Mucosa of descending colon (tissue), 3 donors: ENCODE measurements around the gene SEPTIN10. TPM values are rescaled to one million over a fixed set of nuclear protein-coding genes. Genes with fewer than 3 reads are reported as not detected.

ENCODE experiments used
- ATAC-seq: fragments of 200-7000 bp; cut with Tn5 transposase; one replicate; pipeline ENCODE4 v1.9.1; 2020; ENCODE audit warnings: mild to moderate bottlenecking, moderate library complexity
- DNase-seq, 3 donors: peaks; one replicate each; pipeline ENCODE4 v3.0.0-alpha.2; 2020
- H3K36me3 ChIP-seq: fragments of 200-600 bp; one replicate; pipeline ENCODE4 v1.8.0; 2021; ENCODE audit warnings: low read depth, mild to moderate bottlenecking
- H3K4me1 ChIP-seq: fragments of 200-600 bp; one replicate; pipeline ENCODE4 v1.8.0; 2021; ENCODE audit warnings: low read depth, mild to moderate bottlenecking
- H3K4me3 ChIP-seq: fragments of 200-600 bp; one replicate; pipeline ENCODE4 v1.8.0; 2021; ENCODE audit warnings: mild to moderate bottlenecking
- H3K9me3 ChIP-seq: fragments of 200-600 bp; one replicate; pipeline ENCODE4 v1.8.0; 2021; ENCODE audit warnings: mild to moderate bottlenecking
- CTCF ChIP-seq: fragments of 200-600 bp; IDR thresholded peaks from one replicate; pipeline ENCODE4 v1.8.0; 2022; ENCODE audit warnings: antibody characterized with exemption, mild to moderate bottlenecking
- intact Hi-C, 2 donors: fragments of 100-400 bp; cut with DNase I in 1 of 2; cut with micrococcal nuclease in 1 of 2; formaldehyde crosslinking; loops; one replicate each; pipeline versions ENCODE4 v1.11.0 to v1.11.1; 2022; cut with DNase I, micrococcal nuclease
- total RNA-seq, 3 donors: library from RNA; stranded (reverse); fragmentation: NEBNext Ultra II Directional in 2 of 3; extraction: Animal tissue kit (Norgen Biotek cat#: 25700) in 2 of 3; gene quantifications; one replicate each; pipeline versions ENCODE4 v1.2.1 to v1.2.4, GENCODE V29; 2021 to 2023
- donor health status: DM: no; HTN: no; CAD: no; lungs with moderate emphysema.
- donor health status: DM: no; HTN: no; CAD: no.
- donor health status: DM: no; HTN: yes; CAD: no.

The SEPTIN10 gene
- total RNA-seq, 3 donors from 2014 or later = 79.3 to 112 (median 84.1) TPM

GRCh38 chr2:109563980-109564550 is 49.7 kb downstream of the SEPTIN10 start:
- ATAC-seq = peak; percentile 24
- no peak for TF ChIP-seq CTCF
- H3K9me3 ChIP-seq = no peaks in the 10 kb centered on the region
- DNase-seq = no peak
- H3K4me1 ChIP-seq = no peaks in the 10 kb centered on the region
- no peak overlapping the region for H3K4me3 ChIP-seq
- intact Hi-C loops = no loop called here
- H3K36me3 ChIP-seq = no peaks in the 10 kb centered on the region

- no peak for TF ChIP-seq CTCF
Observed at GRCh38 chr2:109563288-109563687, 50.5 kb downstream of the SEPTIN10 start.

GRCh38 chr2:109562421-109562820 is 51.3 kb downstream of the SEPTIN10 start:
- Histone ChIP-seq H3K9me3 (no peaks in the 10 kb centered on the region), H3K36me3 (no peaks in the 10 kb centered on the region), H3K4me1 (no peaks in the 10 kb centered on the region), H3K4me3 (no peak overlapping the region)
- intact Hi-C loops = no loop called here
- TF ChIP-seq CTCF = no peak
- ATAC-seq = no peak
- no peak for DNase-seq

More at GRCh38 chr2:109563288-109563687, 50.5 kb downstream of the SEPTIN10 start:
- Histone ChIP-seq H3K9me3 (no peaks in the 10 kb centered on the region), H3K36me3 (no peaks in the 10 kb centered on the region), H3K4me1 (no peaks in the 10 kb centered on the region), H3K4me3 (no peak overlapping the region)
- DNase-seq (no peak), ATAC-seq (no peak)
- intact Hi-C loops = no loop called here

- no peak for ATAC-seq
- intact Hi-C loops = no loop called here
- no peak for DNase-seq
- H3K4me3 ChIP-seq = no peak overlapping the region
- TF ChIP-seq CTCF = no peak
- no peaks in the 10 kb centered on the region for H3K4me1 ChIP-seq
- no peaks in the 10 kb centered on the region for H3K36me3 ChIP-seq
- no peaks in the 10 kb centered on the region for H3K9me3 ChIP-seq
Observed at GRCh38 chr2:109560265-109560664, 53.5 kb downstream of the SEPTIN10 start.

- H3K4me3 ChIP-seq = no peak overlapping the region
- ATAC-seq = peak; percentile 98
Observed at GRCh38 chr2:109558076-109558882, 55.5 kb downstream of the SEPTIN10 start.

More at GRCh38 chr2:109558076-109558882, 55.5 kb downstream of the SEPTIN10 start:
- DNase-seq = peak in 1 of 3 donors; percentile 60
- Histone ChIP-seq H3K9me3 (no peaks in the 10 kb centered on the region), H3K36me3 (no peaks in the 10 kb centered on the region), H3K4me1 (no peaks in the 10 kb centered on the region)
- TF ChIP-seq CTCF = no peak
- intact Hi-C loops = loop anchor here in 1 of 2 donors (10.0 kb wide), 1 partner anchor 167 kb away; no protein-coding TSS in a partner anchor
